NT2/D1 (cell line): ENCODE data around the gene LGSN.

Experiments
- SUZ12 ChIP-seq: IDR thresholded peaks from 2 replicates; pipeline ENCODE4 v1.6.1; 2011; ENCODE audit not compliant: insufficient read length, insufficient read depth; ENCODE audit errors: extremely low read depth
- YY1 ChIP-seq: IDR thresholded peaks from 2 replicates; pipeline ENCODE4 v1.6.1; 2011; ENCODE audit not compliant: insufficient read length, insufficient read depth
- ZNF274 ChIP-seq: IDR thresholded peaks from 2 replicates; pipeline ENCODE4 v1.6.1; 2011; ENCODE audit warnings: mild to moderate bottlenecking, low read depth, low read length

DNA sequence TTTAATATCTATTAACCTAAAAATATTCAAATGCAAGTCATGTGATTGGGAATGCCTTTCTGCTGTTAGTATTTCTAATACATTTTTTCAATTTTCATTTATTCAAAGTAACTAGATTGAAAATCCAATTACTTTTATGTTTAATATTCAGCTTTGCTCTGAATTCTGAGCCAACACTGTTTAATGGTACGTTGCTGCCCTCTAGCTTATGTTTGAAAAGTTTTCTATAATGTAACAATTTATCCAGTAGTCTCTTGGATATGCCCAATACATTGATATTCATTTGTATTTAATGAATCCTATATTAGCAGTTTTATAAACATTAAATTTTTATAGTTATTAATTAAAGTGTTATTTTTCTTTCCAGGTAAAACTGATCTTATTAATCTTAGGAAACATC lies 47.4 kb downstream of the LGSN start:
- no peak for TF ChIP-seq YY1
- no peak for TF ChIP-seq ZNF274
- no peak for TF ChIP-seq SUZ12
